Neuronal stem cell (in vitro differentiated cells): ENCODE data around the gene KAZN.

Experiments used
- DNase-seq: peaks from one replicate; pipeline ENCODE4 v3.0.0-alpha.2; 2013; ENCODE audit warnings: low spot score
- H2AFZ ChIP-seq: one replicate; pipeline ENCODE4 v1.6.1; 2013; ENCODE audit warnings: mild to moderate bottlenecking, low read length, inconsistent platforms
- H2AK5ac ChIP-seq: 2 replicates; pipeline ENCODE4 v1.6.1; 2013; ENCODE audit warnings: low read depth, mild to moderate bottlenecking, inconsistent platforms, low read length, moderate library complexity, mixed read lengths
- H2BK120ac ChIP-seq: 2 replicates; pipeline ENCODE4 v1.6.1; 2013; ENCODE audit warnings: low read depth, mild to moderate bottlenecking, inconsistent platforms, low read length, moderate library complexity, mixed read lengths
- H2BK12ac ChIP-seq: one replicate; pipeline ENCODE4 v1.6.1; 2013; ENCODE audit warnings: low read length, inconsistent platforms
- H2BK15ac ChIP-seq: 2 replicates; pipeline ENCODE4 v1.6.1; 2013; ENCODE audit warnings: mild to moderate bottlenecking, low read length, inconsistent platforms, mixed read lengths
- H2BK5ac ChIP-seq: one replicate; pipeline ENCODE4 v1.6.1; 2013; ENCODE audit warnings: inconsistent platforms, mild to moderate bottlenecking, low read length, moderate library complexity
- H3K14ac ChIP-seq: one replicate; pipeline ENCODE4 v1.6.1; 2013; ENCODE audit warnings: low read length, inconsistent platforms
- H3K18ac ChIP-seq: 2 replicates; pipeline ENCODE4 v1.6.1; 2013; ENCODE audit warnings: low read length, inconsistent platforms
- H3K23ac ChIP-seq: 2 replicates; pipeline ENCODE4 v1.6.1; 2013; ENCODE audit warnings: low read depth, mild to moderate bottlenecking, mixed read lengths, low read length, inconsistent platforms; ENCODE audit not compliant: poor library complexity
- H3K27ac ChIP-seq: replicated peaks from 3 replicates; pipeline ENCODE4 v1.5.1; 2013; ENCODE audit warnings: low read length, inconsistent platforms
- H3K27me3 ChIP-seq, 3 experiments: 2 replicates each; pipeline ENCODE4 v1.6.1; 2013; ENCODE audit warnings: low read length in 3 of 3, mild to moderate bottlenecking in 2 of 3, inconsistent platforms in 1 of 3, low read depth in 1 of 3, mixed read lengths in 1 of 3, moderate library complexity in 1 of 3; ENCODE audit not compliant: control insufficient read depth in 3 of 3, insufficient read depth in 3 of 3
- H3K36me3 ChIP-seq, 2 donors: replicated peaks in 1 of 2; 2 replicates each; pipeline ENCODE4 v1.6.1; 2013; ENCODE audit warnings: low read length in 2 of 2; ENCODE audit not compliant: control insufficient read depth in 2 of 2, insufficient read depth in 2 of 2
- H3K4ac ChIP-seq: 2 replicates; pipeline ENCODE4 v1.6.1; 2013; ENCODE audit warnings: inconsistent platforms, mild to moderate bottlenecking, low read length, moderate library complexity
- H3K4me1 ChIP-seq, 2 donors: 1 replicate in 1 of 2; 2 replicates in 1 of 2; pipeline ENCODE4 v1.6.1; 2013; ENCODE audit warnings: low read length in 2 of 2, low read depth in 1 of 2; ENCODE audit not compliant: control insufficient read depth in 2 of 2, insufficient read depth in 1 of 2
- H3K4me2 ChIP-seq: one replicate; pipeline ENCODE4 v1.6.1; 2013; ENCODE audit warnings: mild to moderate bottlenecking, low read length, inconsistent platforms; ENCODE audit not compliant: insufficient read depth, poor library complexity, severe bottlenecking
- H3K4me3 ChIP-seq, 2 donors: 2 replicates each; pipeline ENCODE4 v1.5.1; 2013; ENCODE audit warnings: low read length in 2 of 2, mild to moderate bottlenecking in 2 of 2, inconsistent platforms in 1 of 2, moderate library complexity in 1 of 2
- H3K79me1 ChIP-seq: one replicate; pipeline ENCODE4 v1.6.1; 2013; ENCODE audit warnings: low read depth, mild to moderate bottlenecking, inconsistent platforms, low read length, moderate library complexity
- H3K9ac ChIP-seq: one replicate; pipeline ENCODE4 v1.6.1; 2013; ENCODE audit warnings: mild to moderate bottlenecking, low read depth, low read length, inconsistent platforms; ENCODE audit not compliant: poor library complexity
- H3K9me3 ChIP-seq, 2 donors: replicated peaks in 1 of 2; 2 replicates each; pipeline versions ENCODE3 to v1.6.1; 2013; ENCODE audit warnings: low read length in 2 of 2, mild to moderate bottlenecking in 2 of 2, inconsistent platforms in 1 of 2, low read depth in 1 of 2, mixed read lengths in 1 of 2, moderate library complexity in 1 of 2; ENCODE audit not compliant: control insufficient read depth in 2 of 2, insufficient read depth in 1 of 2
- H4K8ac ChIP-seq: one replicate; pipeline ENCODE4 v1.6.1; 2013; ENCODE audit warnings: low read depth, mild to moderate bottlenecking, inconsistent platforms, low read length, moderate library complexity
- H4K91ac ChIP-seq: one replicate; pipeline ENCODE4 v1.6.1; 2013; ENCODE audit warnings: low read length, low read depth, mild to moderate bottlenecking, inconsistent platforms; ENCODE audit not compliant: poor library complexity
- WGBS, 2 donors: extraction: QIAGEN DNeasy Blood & Tissue Kit; methylation state at CpG; one replicate each; pipeline ENCODE4 v1.1.7; 2013; ENCODE audit warnings: missing lambda C conversion rate in 2 of 2, mixed read lengths in 1 of 2; ENCODE audit not compliant: insufficient read length in 2 of 2, insufficient replicate concordance in 1 of 2; ENCODE audit errors: extremely low coverage in 2 of 2; 5-methylcytosine and 5-hydroxymethylcytosine counted together

KAZN gene

GRCh38 chr1:14682941-14683621 is 84.6 kb downstream of the KAZN start:
- no peak overlapping the region for H3K23ac ChIP-seq
- H3K14ac ChIP-seq = no peak overlapping the region
- H3K4me1 ChIP-seq = peaks cover 0 to 10% of the 10 kb centered on the region in 2 donors
- H4K91ac ChIP-seq = no peak overlapping the region
- no peaks in the 10 kb centered on the region for H3K27me3 ChIP-seq
- H3K4me3 ChIP-seq = no peak overlapping the region
- DNase-seq = no peak
- no peak overlapping the region for H2BK5ac ChIP-seq
- H2BK120ac ChIP-seq = no peak overlapping the region
- no peak overlapping the region for H3K9ac ChIP-seq
- WGBS, 2 donors = no CpG with 5 or more reads among the region's 15 CpGs
- H2BK15ac ChIP-seq = no peak overlapping the region
- no peak overlapping the region for H2AFZ ChIP-seq
- peaks cover 0 to 31% of the 10 kb centered on the region in 2 donors for H3K36me3 ChIP-seq
- no peak overlapping the region for H2AK5ac ChIP-seq
- H3K4me2 ChIP-seq = no peak overlapping the region
- H4K8ac ChIP-seq = no peak overlapping the region
- no peak overlapping the region for H3K18ac ChIP-seq
- no peak overlapping the region for H2BK12ac ChIP-seq
- H3K79me1 ChIP-seq = no peaks in the 10 kb centered on the region
- H3K9me3 ChIP-seq = peaks cover 4 to 22% of the 10 kb centered on the region in 2 donors
- H3K27ac ChIP-seq = no peak overlapping the region
- no peak overlapping the region for H3K4ac ChIP-seq

GRCh38 chr1:14685078-14685477 is 86.6 kb downstream of the KAZN start:
- peak overlapping the region; percentile 40 for H3K18ac ChIP-seq
- no peak overlapping the region for H4K8ac ChIP-seq
- H3K36me3 ChIP-seq = peaks cover 0 to 40% of the 10 kb centered on the region in 2 donors
- peaks cover 2% of the 10 kb centered on the region for H3K79me1 ChIP-seq
- no peak overlapping the region for H2BK120ac ChIP-seq
- H3K4me1 ChIP-seq = peaks cover 0 to 15% of the 10 kb centered on the region in 2 donors
- no peaks in the 10 kb centered on the region for H3K27me3 ChIP-seq
- no peak overlapping the region for H3K14ac ChIP-seq
- no peak overlapping the region for H3K4ac ChIP-seq
- H2BK5ac ChIP-seq = no peak overlapping the region
- H3K23ac ChIP-seq = no peak overlapping the region
- no peak overlapping the region for H2BK15ac ChIP-seq
- no CpG with 5 or more reads among the region's 3 CpGs for WGBS, 2 donors
- no peak overlapping the region for H2BK12ac ChIP-seq
- peaks cover 4 to 22% of the 10 kb centered on the region in 2 donors for H3K9me3 ChIP-seq
- H4K91ac ChIP-seq = no peak overlapping the region
- H3K4me2 ChIP-seq = no peak overlapping the region
- DNase-seq = no peak
- no peak overlapping the region for H3K4me3 ChIP-seq
- no peak overlapping the region for H3K27ac ChIP-seq
- H2AK5ac ChIP-seq = no peak overlapping the region
- H2AFZ ChIP-seq = no peak overlapping the region
- peak overlapping the region; percentile 8 for H3K9ac ChIP-seq

DNA sequence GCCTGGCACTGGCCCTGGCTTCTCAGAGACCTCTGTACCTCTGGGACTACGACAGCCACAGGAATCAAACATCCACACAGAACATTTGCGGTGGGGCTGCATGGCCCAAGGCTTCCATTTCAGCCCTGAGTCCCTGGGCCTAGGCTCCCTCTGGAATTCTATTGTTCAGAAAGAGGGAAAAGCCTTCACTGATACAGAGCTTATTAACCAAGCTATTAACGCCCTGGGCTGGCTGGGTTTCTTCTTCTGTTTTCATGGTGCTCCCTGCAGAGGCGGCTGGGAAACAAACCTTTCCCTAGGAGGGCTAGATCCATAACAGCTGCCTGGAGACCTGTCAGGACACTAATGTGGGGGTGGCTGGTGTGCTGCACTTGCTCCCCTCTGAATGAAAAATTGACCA is 88.2 kb downstream of the KAZN start:
- Histone ChIP-seq H2BK120ac (no peak overlapping the region), H2AK5ac (no peak overlapping the region), H2BK5ac (no peak overlapping the region), H3K18ac (no peak overlapping the region), H3K9ac (no peak overlapping the region), H3K4me2 (no peak overlapping the region), H3K4me1 (peaks cover 0 to 19% of the 10 kb centered on the region in 2 donors), H4K8ac (no peak overlapping the region), H2AFZ (no peak overlapping the region), H3K4ac (no peak overlapping the region), H3K36me3 (peaks cover 0 to 42% of the 10 kb centered on the region in 2 donors), H3K23ac (no peak overlapping the region), H3K79me1 (peaks cover 2% of the 10 kb centered on the region), H2BK15ac (no peak overlapping the region), H3K27ac (no peak overlapping the region), H2BK12ac (no peak overlapping the region), H3K27me3 (no peaks in the 10 kb centered on the region), H3K4me3 (no peak overlapping the region), H3K9me3 (peaks cover 4 to 17% of the 10 kb centered on the region in 2 donors), H4K91ac (no peak overlapping the region), H3K14ac (no peak overlapping the region)
- no CpG with 5 or more reads among the region's 4 CpGs for WGBS, 2 donors
- peak; percentile 31 for DNase-seq

DNA sequence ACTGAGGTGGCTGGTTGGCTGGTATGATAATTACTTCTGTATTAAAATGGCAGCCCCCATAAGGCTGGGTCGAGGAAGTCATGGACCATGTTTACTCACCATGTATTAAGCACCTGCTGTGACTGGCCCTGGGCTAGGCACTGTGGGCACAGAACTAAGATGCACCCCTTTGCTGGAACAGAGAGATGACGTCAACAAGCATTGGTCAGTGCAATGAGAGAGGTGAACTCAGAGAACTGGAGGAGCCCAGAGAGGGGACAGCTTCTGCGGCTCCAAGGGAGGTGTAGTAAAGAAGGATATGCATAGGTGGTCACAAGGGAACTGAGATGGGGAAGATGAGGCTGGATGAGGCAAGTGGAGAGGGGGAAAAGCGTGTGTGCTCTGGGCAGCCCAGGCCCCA is 88.7 kb downstream of the KAZN start:
- Histone ChIP-seq H2AFZ (no peak overlapping the region), H4K91ac (no peak overlapping the region), H2AK5ac (no peak overlapping the region), H3K14ac (no peak overlapping the region), H2BK5ac (no peak overlapping the region), H3K4me2 (no peak overlapping the region), H3K9me3 (peaks cover 4 to 17% of the 10 kb centered on the region in 2 donors), H3K36me3 (peaks cover 0 to 45% of the 10 kb centered on the region in 2 donors), H3K4me1 (peaks cover 0 to 19% of the 10 kb centered on the region in 2 donors), H3K23ac (no peak overlapping the region), H4K8ac (no peak overlapping the region), H3K4me3 (no peak overlapping the region), H2BK12ac (no peak overlapping the region), H3K27ac (no peak overlapping the region), H3K27me3 (no peaks in the 10 kb centered on the region), H3K79me1 (peaks cover 2% of the 10 kb centered on the region), H2BK120ac (no peak overlapping the region), H3K18ac (peak overlapping the region; percentile 40), H2BK15ac (peak overlapping the region; percentile 6), H3K9ac (no peak overlapping the region), H3K4ac (no peak overlapping the region)
- WGBS, 2 donors = no CpG with 5 or more reads among the region's 4 CpGs
- no peak for DNase-seq
